GM23248 (cell line): ENCODE measurements around the gene SNUPN. TPM values are rescaled to one million over a fixed set of nuclear protein-coding genes. Genes with fewer than 3 reads are reported as not detected.

ENCODE experiments used
- DNase-seq: peaks from one replicate; pipeline ENCODE4 v3.0.0-alpha.2; 2015
- H2AFZ ChIP-seq: fragments of 200-600 bp; sonication (generic); 2 replicates; pipeline ENCODE4 v1.6.1; 2016; ENCODE audit warnings: antibody characterized with exemption
- H3F3A ChIP-seq: fragments of 200-600 bp; sonication (generic); 2 replicates; pipeline ENCODE4 v1.6.1; 2016; ENCODE audit warnings: mild to moderate bottlenecking, antibody characterized with exemption, mixed run types; ENCODE audit not compliant: insufficient read depth
- H3K27ac ChIP-seq: fragments of 200-600 bp; sonication (generic); 2 replicates; pipeline ENCODE4 v1.5.1; 2016; ENCODE audit warnings: mild to moderate bottlenecking
- H3K27me3 ChIP-seq: fragments of 200-600 bp; sonication (generic); replicated peaks from 2 replicates; pipeline ENCODE4 v1.6.1; 2016; ENCODE audit warnings: mild to moderate bottlenecking; ENCODE audit not compliant: insufficient read depth
- H3K36me3 ChIP-seq: fragments of 200-600 bp; sonication (generic); 2 replicates; pipeline ENCODE4 v1.6.1; 2016; ENCODE audit warnings: low read depth, mild to moderate bottlenecking
- H3K4me1 ChIP-seq: fragments of 200-600 bp; sonication (generic); 2 replicates; pipeline ENCODE4 v1.6.1; 2016; ENCODE audit warnings: mild to moderate bottlenecking; ENCODE audit not compliant: insufficient read depth
- H3K4me2 ChIP-seq: fragments of 200-600 bp; sonication (generic); one replicate; pipeline ENCODE4 v1.6.1; 2016; ENCODE audit warnings: mild to moderate bottlenecking; ENCODE audit not compliant: unreplicated experiment
- H3K4me3 ChIP-seq: fragments of 200-600 bp; sonication (generic); 2 replicates; pipeline ENCODE4 v1.5.1; 2016; ENCODE audit warnings: mild to moderate bottlenecking
- H3K79me2 ChIP-seq: fragments of 200-600 bp; sonication (generic); 2 replicates; pipeline ENCODE4 v1.6.1; 2016; ENCODE audit warnings: mild to moderate bottlenecking; ENCODE audit not compliant: insufficient read depth
- H3K9ac ChIP-seq: fragments of 200-600 bp; sonication (generic); 2 replicates; pipeline ENCODE4 v1.6.1; 2016; ENCODE audit warnings: mild to moderate bottlenecking
- H3K9me2 ChIP-seq: fragments of 200-600 bp; sonication (generic); 2 replicates; pipeline ENCODE4 v1.6.1; 2016; ENCODE audit warnings: mixed run types, mild to moderate bottlenecking, moderate library complexity; ENCODE audit not compliant: insufficient read depth
- H3K9me3 ChIP-seq: fragments of 200-600 bp; sonication (generic); one replicate; pipeline ENCODE4 v1.6.1; 2017; ENCODE audit warnings: low read depth
- H4K20me1 ChIP-seq: fragments of 200-600 bp; sonication (generic); 2 replicates; pipeline ENCODE4 v1.6.0; 2016; ENCODE audit not compliant: insufficient read depth
- EZH2 ChIP-seq: fragments of 200-600 bp; sonication (generic); IDR thresholded peaks from 2 replicates; pipeline ENCODE4 v1.6.1; 2018; ENCODE audit warnings: antibody characterized with exemption, mild to moderate bottlenecking; ENCODE audit not compliant: insufficient read depth, poor library complexity, severe bottlenecking
- EZH2phosphoT487 ChIP-seq: fragments of 200-600 bp; sonication (generic); IDR thresholded peaks from 2 replicates; pipeline ENCODE4 v1.6.1; 2018; ENCODE audit warnings: antibody characterized with exemption, moderate library complexity, mild to moderate bottlenecking, low read depth; ENCODE audit not compliant: insufficient read depth
- WGBS, 2 experiments: methylation state at CpG; one replicate each; pipeline ENCODE4 v1.1.6; 2015 to 2017; ENCODE audit warnings: low lambda C conversion rate in 2 of 2, low coverage in 1 of 2; ENCODE audit errors: missing lambda C conversion rate in 2 of 2; 5-methylcytosine and 5-hydroxymethylcytosine counted together
- in situ Hi-C: fragments of 300-500 bp; cut with MboI; formaldehyde crosslinking; loops from 2 replicates; pipeline ENCODE4 v1.15.0; 2020
- polyA plus RNA-seq: library from polyadenylated mRNA; unstranded; fragments of >200 nt; fragmentation: Nextera tagmentation; extraction: Ambion mirVana; gene quantifications from 2 replicates; pipeline ENCODE4 v1.2.1, GENCODE V29; 2016
- total RNA-seq: library from RNA; depleted of rRNA; stranded (reverse); fragments of >200 nt; shearing (Covaris generic); gene quantifications from 2 replicates; pipeline ENCODE4 v1.2.3, GENCODE V29; 2014

SNUPN gene
- total and polyA plus RNA-seq, 2 experiments from 2014 or later: 33.5 to 38.0 TPM

DNA sequence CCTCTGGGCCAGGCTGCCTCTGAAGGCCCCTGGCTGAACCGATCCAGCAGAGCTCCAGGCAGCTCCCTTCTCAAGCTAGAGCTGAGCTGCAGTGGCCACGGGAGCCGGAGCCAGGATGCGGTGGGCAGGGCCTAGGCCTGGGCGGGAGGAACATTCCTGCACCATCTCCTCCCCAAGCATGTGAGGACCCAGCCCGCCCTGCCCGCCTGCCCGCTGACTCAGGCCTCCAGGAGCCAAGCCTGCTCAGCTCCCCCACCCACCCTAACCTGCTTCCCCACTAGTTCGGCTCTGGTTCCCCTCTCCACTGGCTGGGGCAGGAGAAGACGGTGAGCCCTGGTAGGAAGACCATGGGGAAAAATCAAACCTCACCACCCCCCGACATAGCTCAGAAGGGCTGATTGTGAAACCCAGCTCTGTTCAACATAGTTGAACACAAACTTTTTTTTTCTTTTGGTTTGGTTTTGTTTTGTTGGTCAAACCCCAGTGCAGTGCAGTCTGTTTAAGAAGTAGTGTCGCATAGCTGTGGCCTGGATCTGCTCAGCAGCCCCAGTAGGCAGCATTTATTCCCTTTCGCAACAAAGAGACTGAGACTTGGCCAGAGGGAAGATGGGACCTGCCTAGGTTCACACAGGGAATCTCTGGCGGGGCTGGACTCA, 35.7 kb upstream of the SNUPN start:
- Histone ChIP-seq H3F3A (peaks cover 49% of the 10 kb centered on the region), H4K20me1 (no peaks in the 10 kb centered on the region), H3K27me3 (no peaks in the 10 kb centered on the region), H3K9me2 (no peaks in the 10 kb centered on the region), H3K27ac (peak overlapping the region; percentile 98), H3K36me3 (no peaks in the 10 kb centered on the region), H2AFZ (no peak overlapping the region), H3K9me3 (no peaks in the 10 kb centered on the region), H3K79me2 (peaks cover 46% of the 10 kb centered on the region), H3K4me3 (peak overlapping the region; percentile 35), H3K9ac (peak overlapping the region; percentile 84), H3K4me2 (peak overlapping the region; percentile 71), H3K4me1 (peaks cover 34% of the 10 kb centered on the region)
- 7 to 9% methylated on average over 11 to 14 of the region's 14 CpGs for WGBS, 2 experiments
- in situ Hi-C loops: no loop called here
- TF ChIP-seq EZH2phosphoT487 (no peak), EZH2 (no peak)
- DNase-seq: peak; percentile 98

- in situ Hi-C loops: no loop called here
- peaks cover 37% of the 10 kb centered on the region for H3F3A ChIP-seq
- no peaks in the 10 kb centered on the region for H3K9me3 ChIP-seq
- H3K9me2 ChIP-seq: no peaks in the 10 kb centered on the region
- 47 to 48% methylated on average over 14 to 17 of the region's 17 CpGs for WGBS, 2 experiments
- no peaks in the 10 kb centered on the region for H4K20me1 ChIP-seq
- peaks cover 23% of the 10 kb centered on the region for H3K4me1 ChIP-seq
- TF ChIP-seq EZH2 (no peak), EZH2phosphoT487 (no peak)
- peak overlapping the region; percentile 42 for H3K4me2 ChIP-seq
- H2AFZ ChIP-seq: no peak overlapping the region
- H3K9ac ChIP-seq: peak overlapping the region; percentile 84
- H3K27me3 ChIP-seq: no peaks in the 10 kb centered on the region
- peak; percentile 60 for DNase-seq
- peak overlapping the region; percentile 98 for H3K27ac ChIP-seq
- H3K79me2 ChIP-seq: peaks cover 57% of the 10 kb centered on the region
- H3K36me3 ChIP-seq: no peaks in the 10 kb centered on the region
- no peak overlapping the region for H3K4me3 ChIP-seq
These were observed 34.6 kb upstream of the SNUPN start for GRCh38 chr15:75659928-75660645.

DNA sequence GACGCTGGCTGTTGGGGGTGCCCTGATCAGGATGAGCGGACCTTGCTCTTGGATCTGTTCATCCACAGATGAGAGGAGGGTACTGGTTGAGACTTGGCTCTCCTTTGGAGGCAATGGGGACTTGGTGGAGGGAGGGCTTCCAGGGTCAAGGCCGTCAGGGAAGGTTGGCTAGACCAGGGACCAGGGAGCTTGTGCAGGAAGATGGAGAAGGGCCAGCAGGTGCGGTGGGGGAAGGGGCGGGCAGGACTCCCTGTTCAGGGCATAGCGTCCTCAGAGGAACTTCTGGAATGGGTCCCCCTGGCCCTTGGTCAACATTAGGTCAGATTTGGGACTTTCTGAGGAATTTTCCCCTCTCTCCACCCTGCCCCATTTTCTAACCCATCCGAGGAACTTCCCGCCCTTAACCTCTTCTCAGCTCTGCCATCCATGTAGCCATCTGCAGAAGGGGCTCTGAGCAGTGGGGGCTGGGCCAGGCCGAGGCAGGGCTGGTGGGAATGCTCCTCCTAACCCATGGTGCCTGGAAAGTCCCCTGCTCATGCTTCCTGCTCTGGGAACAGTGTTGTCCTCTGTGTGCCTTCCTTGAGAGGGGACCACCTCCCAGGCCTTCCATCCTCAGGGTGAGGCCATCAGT, 33.7 kb upstream of the SNUPN start:
- DNase-seq: no peak
- Histone ChIP-seq H3K27ac (peak overlapping the region; percentile 98; the same call in 1 of the 2 replicates), H3K4me3 (no peak overlapping the region), H3K4me1 (peaks cover 25% of the 10 kb centered on the region), H2AFZ (no peak overlapping the region), H3K4me2 (no peak overlapping the region), H3K9me2 (no peaks in the 10 kb centered on the region), H4K20me1 (no peaks in the 10 kb centered on the region; the same call in 1 of the 2 replicates), H3K79me2 (peaks cover 61% of the 10 kb centered on the region), H3K9me3 (no peaks in the 10 kb centered on the region), H3K27me3 (no peaks in the 10 kb centered on the region), H3F3A (peaks cover 37% of the 10 kb centered on the region), H3K9ac (peak overlapping the region; percentile 84; the same call in 1 of the 2 replicates), H3K36me3 (no peaks in the 10 kb centered on the region)
- 53 to 64% methylated on average over 9 of the region's 9 CpGs for WGBS, 2 experiments
- in situ Hi-C loops: no loop called here
- no peak for TF ChIP-seq EZH2phosphoT487
- no peak for TF ChIP-seq EZH2

DNA sequence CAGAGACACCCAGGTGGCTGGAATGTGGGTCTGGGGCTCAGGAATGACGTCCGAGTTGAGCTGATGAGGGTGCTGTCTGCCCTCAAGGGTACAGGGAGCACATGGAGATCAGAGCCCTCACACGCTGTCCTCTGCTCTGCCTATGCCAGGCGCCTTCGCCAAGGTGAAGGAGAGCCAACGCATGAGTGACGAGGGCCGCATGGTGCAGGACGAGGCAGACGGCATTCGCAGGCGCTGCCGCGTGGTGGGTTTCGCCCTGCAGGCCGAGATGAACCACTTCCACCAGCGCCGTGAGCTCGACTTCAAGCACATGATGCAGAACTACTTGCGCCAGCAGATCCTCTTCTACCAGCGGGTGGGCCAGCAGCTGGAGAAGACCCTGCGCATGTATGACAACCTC, 31.3 kb upstream of the SNUPN start:
- no peaks in the 10 kb centered on the region for H3K9me2 ChIP-seq
- no peak overlapping the region for H3K4me3 ChIP-seq
- no peak overlapping the region for H3K9ac ChIP-seq
- H3K27me3 ChIP-seq: no peaks in the 10 kb centered on the region
- DNase-seq: no peak
- peaks cover 73% of the 10 kb centered on the region for H3K79me2 ChIP-seq
- H2AFZ ChIP-seq: no peak overlapping the region
- peaks cover 34% of the 10 kb centered on the region for H3F3A ChIP-seq
- H3K36me3 ChIP-seq: no peaks in the 10 kb centered on the region
- in situ Hi-C loops: no loop called here
- no peak overlapping the region for H3K4me2 ChIP-seq
- peaks cover 44% of the 10 kb centered on the region for H3K4me1 ChIP-seq
- no peak for TF ChIP-seq EZH2phosphoT487
- no peak for TF ChIP-seq EZH2
- H4K20me1 ChIP-seq: no peaks in the 10 kb centered on the region; the same call in 1 of the 2 replicates
- WGBS, 2 experiments: 91 to 94% methylated on average over 21 to 22 of the region's 22 CpGs
- H3K27ac ChIP-seq: no peak overlapping the region
- H3K9me3 ChIP-seq: no peaks in the 10 kb centered on the region
